ENCODE data around the gene TBL2. TPM values are rescaled to one million over a fixed set of nuclear protein-coding genes. Genes with fewer than 3 reads are reported as not detected.
A peak's percentile ranks its signal among the peaks of the same experiment; 100 is the strongest.
"Not testable (repeated sequence)": the region's sequence is repeated elsewhere in the genome, so short reads cannot be mapped to it uniquely, and the experiment has no call there.

The TBL2 gene
- total RNA-seq, 4 donors from 2014 or later: 50.4 to 89.9 (median 73.3) TPM

GRCh38 chr7:73618538-73618937, 40.2 kb upstream of the TBL2 start:
- Histone ChIP-seq H3K27ac (no peak overlapping the region), H3K9me3 (no peaks in the 10 kb centered on the region), H3K4me3 (replicated peaks in 1 of 3) (no peak overlapping the region), H3K4me1 (peaks cover 4 to 11% of the 10 kb centered on the region in 2 donors), H3K27me3 (no peaks in the 10 kb centered on the region), H3K36me3 (no peaks in the 10 kb centered on the region)
- 69 to 83% methylated on average over 4 of the region's 4 CpGs for WGBS, 2 donors
- no peak for DNase-seq
- intact Hi-C loops (cut with DNase I): loop anchor here (5.0 to 10.0 kb wide), 2 partner anchors 56 to 94 kb away; no protein-coding TSS in a partner anchor
- no peak for TF ChIP-seq CTCF (IDR thresholded peaks at IDR 0.05)
- TF ChIP-seq POLR2A (IDR thresholded peaks at IDR 0.05): no peak

- not testable (repeated sequence) for H3K27ac ChIP-seq; DNase-seq; H3K27me3 ChIP-seq; H3K9me3 ChIP-seq; H3K36me3 ChIP-seq; H3K4me3 ChIP-seq (replicated peaks in 1 of 3); H3K4me1 ChIP-seq
- intact Hi-C loops (cut with DNase I): loop anchor here (5.0 to 10.0 kb wide), 2 partner anchors 57 to 95 kb away; no protein-coding TSS in a partner anchor
- 94 to 97% methylated on average over 9 of the region's 9 CpGs for WGBS, 2 donors
These were observed 39.1 kb upstream of the TBL2 start for GRCh38 chr7:73617520-73617919.

GRCh38 chr7:73615886-73616285, 37.5 kb upstream of the TBL2 start:
- no peak for DNase-seq
- no peak for TF ChIP-seq POLR2A (IDR thresholded peaks at IDR 0.05)
- no peak for TF ChIP-seq CTCF (IDR thresholded peaks at IDR 0.05)
- intact Hi-C loops (cut with DNase I): loop anchor here (5.0 to 10.0 kb wide), 2 partner anchors 59 to 96 kb away; no protein-coding TSS in a partner anchor
- Histone ChIP-seq H3K36me3 (no peaks in the 10 kb centered on the region), H3K9me3 (no peaks in the 10 kb centered on the region), H3K4me3 (replicated peaks in 1 of 3) (no peak overlapping the region), H3K4me1 (no peaks in the 10 kb centered on the region), H3K27ac (no peak overlapping the region), H3K27me3 (no peaks in the 10 kb centered on the region)
- 59 to 62% methylated on average over 4 of the region's 4 CpGs for WGBS, 2 donors

GRCh38 chr7:73614937-73615336, 36.6 kb upstream of the TBL2 start:
- DNase-seq; H3K4me1 ChIP-seq; H3K27me3 ChIP-seq; H3K27ac ChIP-seq; H3K36me3 ChIP-seq; H3K4me3 ChIP-seq (replicated peaks in 1 of 3); H3K9me3 ChIP-seq: not testable (repeated sequence)
- WGBS, 2 donors: 84 to 85% methylated on average over 10 of the region's 10 CpGs
- intact Hi-C loops (cut with DNase I): loop anchor here (5.0 to 10.0 kb wide), 2 partner anchors 60 to 97 kb away; no protein-coding TSS in a partner anchor

- H3K27me3 ChIP-seq: no peaks in the 10 kb centered on the region
- no peaks in the 10 kb centered on the region for H3K4me1 ChIP-seq
- TF ChIP-seq CTCF (IDR thresholded peaks at IDR 0.05): no peak
- no peak for TF ChIP-seq POLR2A (IDR thresholded peaks at IDR 0.05)
- no peak overlapping the region for H3K4me3 ChIP-seq (replicated peaks in 1 of 3)
- no peaks in the 10 kb centered on the region for H3K9me3 ChIP-seq
- no peaks in the 10 kb centered on the region for H3K36me3 ChIP-seq
- WGBS, 2 donors: 61 to 65% methylated on average over 14 of the region's 14 CpGs
- DNase-seq: no peak
- no peak overlapping the region for H3K27ac ChIP-seq
- intact Hi-C loops (cut with DNase I): loop anchor here (10.0 kb wide), 1 partner anchor 61 kb away; no protein-coding TSS in a partner anchor
These were observed 35.8 kb upstream of the TBL2 start for GRCh38 chr7:73613954-73614735.

GRCh38 chr7:73612598-73613269, 34.4 kb upstream of the TBL2 start:
- H3K36me3 ChIP-seq: no peaks in the 10 kb centered on the region
- no peak overlapping the region for H3K4me3 ChIP-seq (replicated peaks in 1 of 3)
- intact Hi-C loops (cut with DNase I): loop anchor here (10.0 kb wide), 1 partner anchor 62 kb away; no protein-coding TSS in a partner anchor
- WGBS, 2 donors: 21 to 22% methylated on average over 11 of the region's 11 CpGs
- peak in 1 of 2 donors; percentile 15 for DNase-seq
- H3K27me3 ChIP-seq: no peaks in the 10 kb centered on the region
- no peaks in the 10 kb centered on the region for H3K9me3 ChIP-seq
- H3K4me1 ChIP-seq: no peaks in the 10 kb centered on the region
- TF ChIP-seq POLR2A (IDR thresholded peaks at IDR 0.05): no peak
- TF ChIP-seq CTCF (IDR thresholded peaks at IDR 0.05): no peak
- no peak overlapping the region for H3K27ac ChIP-seq
